ENCODE data around the gene GRK5. TPM values are rescaled to one million over a fixed set of nuclear protein-coding genes. Genes with fewer than 3 reads are reported as not detected.
A peak's percentile ranks its signal among the peaks of the same experiment; 100 is the strongest.

GRK5 gene
- total RNA-seq, 2 donors from 2014 or later, result 36.4 to 60.1 TPM

- ATAC-seq (no peak), DNase-seq (no peak)
- intact Hi-C loops (cut with DNase I), result no loop called here
Measured at GRCh38 chr10:119190954-119191785, 16.2 kb upstream of the GRK5 start.

- intact Hi-C loops (cut with DNase I), result no loop called here
- ATAC-seq (no peak), DNase-seq (no peak)
Measured at GRCh38 chr10:119191881-119192280, 15.5 kb upstream of the GRK5 start.

GRCh38 chr10:119197921-119198320 is 9.4 kb upstream of the GRK5 start:
- no peak for ATAC-seq
- no peak for DNase-seq
- intact Hi-C loops (cut with DNase I), result loop anchor here in 1 of 2 donors (2.0 kb wide), 2 partner anchors 247 to 291 kb away; no protein-coding TSS in a partner anchor

- intact Hi-C loops (cut with DNase I), result loop anchor here in 1 of 2 donors (2.0 kb wide), 2 partner anchors 246 to 290 kb away; no protein-coding TSS in a partner anchor
- ATAC-seq (no peak), DNase-seq (no peak)
Measured at GRCh38 chr10:119198438-119198837, 8.9 kb upstream of the GRK5 start.

- peak; percentile 65 for DNase-seq
- ATAC-seq, result peak; percentile 96
- intact Hi-C loops (cut with DNase I), result loop anchor here in 1 of 2 donors (2.0 kb wide), 2 partner anchors 245 to 289 kb away; no protein-coding TSS in a partner anchor
Measured at GRCh38 chr10:119199231-119199992, 8.0 kb upstream of the GRK5 start.

GRCh38 chr10:119201233-119201632 is 6.1 kb upstream of the GRK5 start:
- ATAC-seq, result no peak
- intact Hi-C loops (cut with DNase I), result loop anchor here in 1 of 2 donors (5.0 to 10.0 kb wide), 2 partner anchors 214 to 241 kb away; no protein-coding TSS in a partner anchor
- DNase-seq, result no peak

- no peak for ATAC-seq
- intact Hi-C loops (cut with DNase I), result loop anchor here in 1 of 2 donors (5.0 to 10.0 kb wide), 2 partner anchors 212 to 239 kb away; no protein-coding TSS in a partner anchor
- no peak for DNase-seq
Measured at GRCh38 chr10:119203006-119203405, 4.4 kb upstream of the GRK5 start.

GRCh38 chr10:119205894-119206602 is 1.3 kb upstream of the GRK5 start:
- intact Hi-C loops (cut with DNase I), result loop anchor here (2.0 to 10.0 kb wide), 3 partner anchors 66 to 211 kb away; no protein-coding TSS in a partner anchor
- peak; percentile 5 to 28 for ATAC-seq

GRCh38 chr10:119206603-119207365 is 587 bp upstream of the GRK5 start:
- intact Hi-C loops (cut with DNase I), result loop anchor here (2.0 to 10.0 kb wide), 3 partner anchors 66 to 210 kb away; no protein-coding TSS in a partner anchor
- DNase-seq, result peak; percentile 84
- ATAC-seq, result peak; percentile 71 to 78

More at GRCh38 chr10:119205894-119206602, 1.3 kb upstream of the GRK5 start:
- DNase-seq, result peak; percentile 89

GRCh38 chr10:119207713-119208552 is 562 bp downstream of the GRK5 start:
- DNase-seq, result peak; percentile 59
- ATAC-seq, result peak; percentile 3 to 24
- intact Hi-C loops (cut with DNase I), result loop anchor here (2.0 to 10.0 kb wide), 4 partner anchors 64 to 209 kb away; no protein-coding TSS in a partner anchor

- no peak for DNase-seq
- no peak for ATAC-seq
- intact Hi-C loops (cut with DNase I), result loop anchor here (2.0 to 10.0 kb wide), 3 partner anchors 64 to 206 kb away; no protein-coding TSS in a partner anchor
Measured at GRCh38 chr10:119208553-119208940, 1.2 kb downstream of the GRK5 start.

- intact Hi-C loops (cut with DNase I), result loop anchor here (2.0 to 10.0 kb wide), 3 partner anchors 63 to 206 kb away; no protein-coding TSS in a partner anchor
- peak in 1 of 2 donors; percentile 3 for ATAC-seq
- peak; percentile 76 for DNase-seq
Measured at GRCh38 chr10:119209035-119209735, 1.8 kb downstream of the GRK5 start.

GRCh38 chr10:119209736-119210355 is 2.5 kb downstream of the GRK5 start:
- intact Hi-C loops (cut with DNase I), result loop anchor here (2.0 to 10.0 kb wide), 5 partner anchors 42 to 205 kb away; no protein-coding TSS in a partner anchor

GRCh38 chr10:119210633-119211032 is 3.3 kb downstream of the GRK5 start:
- ATAC-seq (no peak), DNase-seq (no peak)
- intact Hi-C loops (cut with DNase I), result loop anchor here in 1 of 2 donors (5.0 kb wide), 2 partner anchors 42 to 82 kb away; no protein-coding TSS in a partner anchor

More at GRCh38 chr10:119209736-119210355, 2.5 kb downstream of the GRK5 start:
- DNase-seq (no peak), ATAC-seq (no peak)

GRCh38 chr10:119211176-119211575 is 3.8 kb downstream of the GRK5 start:
- intact Hi-C loops (cut with DNase I), result loop anchor here in 1 of 2 donors (5.0 kb wide), 2 partner anchors 41 to 81 kb away; no protein-coding TSS in a partner anchor
- DNase-seq (no peak), ATAC-seq (no peak)

Data from left cardiac atrium (tissue), 4 donors.